ENCODE measurements around the gene NFIL3. TPM values are rescaled to one million over a fixed set of nuclear protein-coding genes. Genes with fewer than 3 reads are reported as not detected.
"Not testable (repeated sequence)": the region's sequence is repeated elsewhere in the genome, so short reads cannot be mapped to it uniquely, and the experiment has no call there.

The NFIL3 gene
- total and polyA plus RNA-seq, 2 of the 4 experiments (the other 2 are of a cell fraction): 27.6 to 27.7 TPM

GRCh38 chr9:91389686-91390085 lies 33.9 kb downstream of the NFIL3 start:
- H3K9ac ChIP-seq (ENCODE audit: low read depth, low read length); POLR2A ChIA-PET (ENCODE audit: unreplicated experiment); in situ Hi-C loops (cut with MboI; ENCODE audit: low sequenced_read_pairs): not testable (repeated sequence)

More at GRCh38 chr9:91389686-91390085, 33.9 kb downstream of the NFIL3 start:
- H4K20me1 ChIP-seq (ENCODE audit: insufficient read depth, low read length); H3K27ac ChIP-seq (ENCODE audit: insufficient read depth, low read length); H3K27me3 ChIP-seq (ENCODE audit: control insufficient read depth, insufficient read depth, low read length); H2AK9ac ChIP-seq (replicated peaks; ENCODE audit: low read depth, low read length, poor library complexity); DNase-seq; H2BK120ac ChIP-seq (ENCODE audit: low read depth, low read length); H2BK15ac ChIP-seq (ENCODE audit: low read depth, low read length); intact Hi-C loops (cut with micrococcal nuclease); ATAC-seq (ENCODE audit: low read depth); H2BK20ac ChIP-seq (ENCODE audit: low read depth, low read length); H4K8ac ChIP-seq (ENCODE audit: low read depth in 2 of 2, low read length in 2 of 2); H3K36me3 ChIP-seq (ENCODE audit: control insufficient read depth, insufficient read depth, low read length); H3K4me2 ChIP-seq (ENCODE audit: low read depth, low read length); H4K5ac ChIP-seq (ENCODE audit: low read depth, low read length); H3K4ac ChIP-seq (ENCODE audit: low read depth, low read length); H3K4me1 ChIP-seq (ENCODE audit: control insufficient read depth, insufficient read depth, low read length); H2BK5ac ChIP-seq (ENCODE audit: low read depth, low read length, poor library complexity, severe bottlenecking); H3K4me3 ChIP-seq (ENCODE audit: insufficient read depth, low read depth, low read length); H3K79me1 ChIP-seq (ENCODE audit: low read depth in 1 of 2, low read length in 2 of 2); H2AFZ ChIP-seq (replicated peaks; ENCODE audit: low read length, poor library complexity); H2AK5ac ChIP-seq (ENCODE audit: low read depth, low read length); BruUV-seq (replicated peaks); H3K18ac ChIP-seq (ENCODE audit: low read depth, low read length); H3K14ac ChIP-seq (replicated peaks; ENCODE audit: low read depth, low read length); CTCF ChIA-PET; dilution Hi-C loops (cut with HindIII; ENCODE audit: low sequenced_read_pairs, unreplicated experiment); H4K91ac ChIP-seq (ENCODE audit: insufficient read depth, low read depth, low read length); H3K9me3 ChIP-seq (ENCODE audit: control insufficient read depth, insufficient read depth, low read length); H3K9me1 ChIP-seq (ENCODE audit: insufficient read depth, low read length); H3K23ac ChIP-seq (ENCODE audit: low read depth, low read length); H3K56ac ChIP-seq (ENCODE audit: extremely low read depth, insufficient read depth, low read length): not testable (repeated sequence)
- WGBS, 2 experiments (ENCODE audit: extremely low coverage in 2 of 2, insufficient read length in 1 of 2): 100% methylated on average over 2 of the region's 4 CpGs; no CpG with 5 or more reads in 1 of the 2 experiments
